GM12801 (cell line): ENCODE data around the gene MACROD2.

Experiments used
- TF ChIP-seq, protein P1 (sequence below): IDR thresholded peaks from one replicate; pipeline ENCODE4 v1.5.1; 2011; ENCODE audit warnings: control low read depth; ENCODE audit not compliant: insufficient read length; ENCODE audit errors: extremely low read depth

The MACROD2 gene

DNA sequence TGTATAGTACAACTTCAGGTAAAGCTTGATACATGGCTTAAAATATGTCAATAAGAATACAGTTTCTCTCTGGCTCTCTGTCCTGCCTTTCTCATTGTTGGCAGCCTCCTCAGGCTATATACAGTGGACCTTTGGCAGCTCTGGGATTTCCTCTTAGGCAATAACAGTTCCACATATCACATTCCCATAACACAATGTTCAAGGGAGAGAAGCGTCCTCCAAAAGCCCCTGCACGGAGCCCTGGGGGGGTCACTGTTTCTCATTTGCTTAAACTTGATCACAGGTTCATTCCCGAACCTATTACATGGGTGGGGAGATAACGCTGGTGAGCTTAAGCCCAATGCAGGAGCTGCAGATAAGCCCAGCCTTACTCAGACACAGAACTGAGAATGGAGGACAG is 346.5 kb downstream of the MACROD2 start:
- TF ChIP-seq, protein P1, sequence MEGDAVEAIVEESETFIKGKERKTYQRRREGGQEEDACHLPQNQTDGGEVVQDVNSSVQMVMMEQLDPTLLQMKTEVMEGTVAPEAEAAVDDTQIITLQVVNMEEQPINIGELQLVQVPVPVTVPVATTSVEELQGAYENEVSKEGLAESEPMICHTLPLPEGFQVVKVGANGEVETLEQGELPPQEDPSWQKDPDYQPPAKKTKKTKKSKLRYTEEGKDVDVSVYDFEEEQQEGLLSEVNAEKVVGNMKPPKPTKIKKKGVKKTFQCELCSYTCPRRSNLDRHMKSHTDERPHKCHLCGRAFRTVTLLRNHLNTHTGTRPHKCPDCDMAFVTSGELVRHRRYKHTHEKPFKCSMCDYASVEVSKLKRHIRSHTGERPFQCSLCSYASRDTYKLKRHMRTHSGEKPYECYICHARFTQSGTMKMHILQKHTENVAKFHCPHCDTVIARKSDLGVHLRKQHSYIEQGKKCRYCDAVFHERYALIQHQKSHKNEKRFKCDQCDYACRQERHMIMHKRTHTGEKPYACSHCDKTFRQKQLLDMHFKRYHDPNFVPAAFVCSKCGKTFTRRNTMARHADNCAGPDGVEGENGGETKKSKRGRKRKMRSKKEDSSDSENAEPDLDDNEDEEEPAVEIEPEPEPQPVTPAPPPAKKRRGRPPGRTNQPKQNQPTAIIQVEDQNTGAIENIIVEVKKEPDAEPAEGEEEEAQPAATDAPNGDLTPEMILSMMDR, result no peak

DNA sequence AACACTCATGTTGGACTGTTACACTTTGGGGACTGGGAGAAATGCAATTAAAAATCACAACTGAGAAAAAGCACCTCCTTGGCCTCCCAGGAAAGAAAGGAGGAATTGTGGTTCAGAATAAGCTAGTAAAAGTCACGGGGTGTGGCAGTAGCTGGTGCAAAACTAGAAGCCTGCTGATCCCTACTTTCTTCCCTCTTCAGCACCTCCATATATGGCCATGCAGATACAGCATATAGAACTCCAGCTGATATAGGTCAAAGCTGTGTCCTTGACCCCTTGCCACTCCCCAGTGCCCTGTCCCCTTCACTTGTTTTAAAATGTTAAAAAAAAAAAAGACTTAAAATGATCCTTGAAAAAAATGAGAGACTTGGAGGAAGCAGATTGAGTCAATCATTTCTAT is 347.6 kb downstream of the MACROD2 start:
- TF ChIP-seq, protein P1, result no peak

DNA sequence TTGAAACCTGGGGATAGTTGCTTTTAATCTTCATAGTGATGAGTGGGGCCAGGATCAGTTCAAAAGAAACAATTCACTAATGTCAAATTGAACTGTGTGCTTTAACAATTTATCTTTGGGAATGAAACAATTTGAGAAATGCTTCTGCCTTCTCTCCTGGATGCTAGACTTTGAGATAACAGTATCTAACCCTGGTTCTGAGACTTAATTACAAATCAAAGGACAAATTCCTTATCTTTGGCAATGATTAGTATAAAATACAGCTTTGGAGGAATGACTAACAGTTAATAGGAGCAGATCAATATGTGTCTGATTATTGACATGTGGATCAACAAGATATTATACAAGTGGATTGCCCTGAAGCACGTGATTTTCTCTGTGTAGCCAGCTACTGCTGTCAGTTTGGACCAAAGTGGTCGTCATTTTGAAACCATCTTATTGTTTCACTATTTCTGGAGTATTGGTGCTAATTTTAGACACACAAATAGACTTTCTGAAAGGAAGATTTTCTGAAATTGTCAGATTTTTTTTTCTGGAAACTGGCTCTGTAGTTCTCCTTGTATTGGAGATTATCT is 348.3 kb downstream of the MACROD2 start:
- TF ChIP-seq, protein P1, result no peak

DNA sequence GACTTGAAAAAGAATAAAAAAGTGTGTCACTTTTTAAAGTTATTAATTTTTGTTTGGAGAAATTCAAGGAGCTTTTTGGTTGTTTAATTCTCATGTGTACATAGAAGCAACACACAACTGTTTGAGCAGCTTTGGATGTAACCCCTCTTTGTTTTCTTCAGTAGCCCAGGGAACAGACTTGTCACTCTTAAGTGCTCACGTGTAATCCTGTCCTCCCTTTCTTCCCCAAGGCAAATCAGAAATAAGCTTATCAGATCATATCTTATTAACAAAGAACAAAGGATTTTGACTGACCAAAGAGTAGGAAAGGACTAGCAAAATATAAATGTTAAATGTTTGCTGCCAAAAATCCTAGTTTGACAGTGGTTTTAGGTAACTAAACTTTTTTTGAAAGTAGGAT is 349.4 kb downstream of the MACROD2 start:
- TF ChIP-seq, protein P1, result no peak

DNA sequence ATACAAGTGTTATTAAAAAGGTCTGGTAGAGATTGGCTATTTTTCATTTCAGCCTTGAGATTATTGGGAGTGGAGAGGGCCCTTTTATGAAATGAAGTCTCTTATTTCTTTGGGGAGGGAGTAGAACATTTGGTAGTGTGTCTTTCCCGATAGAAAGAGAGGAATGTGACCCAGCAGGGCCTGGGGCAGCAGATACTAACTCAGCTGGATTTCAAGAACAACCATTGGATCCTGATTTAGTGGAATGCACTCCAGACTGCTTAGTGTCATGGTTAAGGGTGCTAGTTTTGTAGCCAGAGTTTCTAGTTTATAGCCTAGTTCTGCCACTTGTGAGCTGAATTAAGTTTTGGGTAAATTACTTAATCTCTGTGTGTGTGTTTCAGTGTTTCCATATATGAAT is 360.5 kb downstream of the MACROD2 start:
- TF ChIP-seq, protein P1, result no peak

DNA sequence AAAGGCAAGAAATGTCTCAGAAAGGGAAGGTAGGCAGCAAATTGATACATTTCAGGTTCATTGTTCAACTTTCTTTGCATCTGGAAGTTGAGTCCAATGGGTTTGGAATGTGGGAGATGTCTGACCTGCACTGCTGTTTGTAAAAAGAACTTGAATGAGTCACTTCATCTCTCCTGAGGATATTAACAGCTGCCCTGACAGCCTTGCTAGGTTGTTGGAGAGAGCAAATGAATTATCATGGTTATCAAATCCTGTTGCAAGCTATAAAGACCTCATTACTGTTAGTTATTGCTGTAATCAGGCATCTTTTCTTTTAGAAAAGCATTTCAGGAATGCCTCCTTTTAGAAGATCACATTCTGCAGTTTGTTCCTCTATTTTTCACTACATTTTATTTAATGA is 365.1 kb downstream of the MACROD2 start:
- TF ChIP-seq, protein P1, result no peak

DNA sequence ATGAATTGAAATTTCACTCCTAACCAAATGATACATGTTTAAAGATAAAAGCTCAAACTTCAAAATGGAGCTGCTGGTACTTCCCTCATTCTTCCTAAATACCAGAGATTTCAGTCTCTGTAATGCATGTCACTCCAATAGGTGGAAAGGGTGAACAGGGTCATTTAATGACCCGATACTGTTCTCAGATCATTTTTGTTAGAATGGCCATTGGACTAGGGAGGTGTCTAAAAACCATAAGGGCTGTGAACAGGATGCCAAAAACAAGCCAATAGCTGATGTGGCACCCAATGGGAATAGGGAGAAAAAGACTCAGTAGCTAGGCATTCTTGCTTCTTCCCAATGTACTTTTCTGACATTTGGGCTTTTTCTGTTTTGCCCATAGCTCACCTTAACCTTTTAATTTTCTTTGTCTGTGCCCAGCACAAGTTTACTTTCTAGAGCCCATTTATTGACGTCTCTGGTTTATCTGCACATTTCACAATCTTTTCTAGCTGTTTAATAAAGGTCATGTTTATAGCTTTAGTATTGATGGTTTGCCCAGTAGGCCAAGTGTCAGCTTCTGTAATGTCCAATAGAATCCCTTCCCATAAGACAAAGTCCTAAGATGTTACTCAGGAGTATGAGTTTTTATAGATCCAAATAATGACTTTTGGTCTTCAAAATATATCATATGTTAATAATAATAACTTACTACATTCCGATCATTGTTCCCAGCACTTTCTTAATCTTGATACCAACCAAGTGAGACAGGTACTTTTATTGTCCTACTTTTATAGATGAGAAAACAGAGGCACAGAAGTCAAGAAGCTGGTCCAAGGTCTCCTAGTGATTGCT is 366.4 kb downstream of the MACROD2 start:
- TF ChIP-seq, protein P1, result no peak
